A673 (cell line): Measurements from ENCODE around the gene SLC25A1.

Source experiments
- EZH2 ChIP-seq: fragments of 200-600 bp; sonication (generic); IDR thresholded peaks from 2 replicates; pipeline ENCODE4 v1.6.1; 2017; ENCODE audit warnings: borderline replicate concordance, low read depth, mild to moderate bottlenecking, mixed read lengths, antibody characterized with exemption, low read length; ENCODE audit not compliant: poor library complexity, severe bottlenecking
- TF ChIP-seq, protein P1 (sequence below): fragments of 300-800, 200-600 bp; sonication (generic); conservative IDR thresholded peaks from 2 replicates; pipeline ENCODE4 v1.5.1; 2017; ENCODE audit warnings: low read depth, mild to moderate bottlenecking, antibody characterized with exemption, low read length, moderate library complexity, mixed read lengths

DNA sequence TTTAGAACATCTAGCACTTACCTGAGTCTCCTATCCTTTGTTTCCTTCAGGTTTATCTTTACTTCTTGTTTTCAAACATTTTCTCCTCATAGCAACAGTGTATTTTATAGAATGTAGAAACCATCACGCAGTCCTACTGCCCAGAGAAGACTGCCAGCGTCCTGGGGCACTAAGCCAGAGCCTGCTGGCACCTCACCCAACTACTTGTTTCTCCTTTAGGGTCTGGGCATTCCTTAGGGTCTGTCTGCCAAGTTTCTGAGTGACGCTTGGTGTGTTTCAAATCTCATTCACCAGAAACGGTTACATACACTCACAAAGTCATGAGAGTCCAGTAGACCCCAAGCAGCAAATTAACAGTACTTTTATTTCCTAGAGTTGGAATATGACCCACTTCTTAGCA, 49.6 kb upstream of the SLC25A1 start:
- TF ChIP-seq EZH2: no peak
- TF ChIP-seq, protein P1, sequence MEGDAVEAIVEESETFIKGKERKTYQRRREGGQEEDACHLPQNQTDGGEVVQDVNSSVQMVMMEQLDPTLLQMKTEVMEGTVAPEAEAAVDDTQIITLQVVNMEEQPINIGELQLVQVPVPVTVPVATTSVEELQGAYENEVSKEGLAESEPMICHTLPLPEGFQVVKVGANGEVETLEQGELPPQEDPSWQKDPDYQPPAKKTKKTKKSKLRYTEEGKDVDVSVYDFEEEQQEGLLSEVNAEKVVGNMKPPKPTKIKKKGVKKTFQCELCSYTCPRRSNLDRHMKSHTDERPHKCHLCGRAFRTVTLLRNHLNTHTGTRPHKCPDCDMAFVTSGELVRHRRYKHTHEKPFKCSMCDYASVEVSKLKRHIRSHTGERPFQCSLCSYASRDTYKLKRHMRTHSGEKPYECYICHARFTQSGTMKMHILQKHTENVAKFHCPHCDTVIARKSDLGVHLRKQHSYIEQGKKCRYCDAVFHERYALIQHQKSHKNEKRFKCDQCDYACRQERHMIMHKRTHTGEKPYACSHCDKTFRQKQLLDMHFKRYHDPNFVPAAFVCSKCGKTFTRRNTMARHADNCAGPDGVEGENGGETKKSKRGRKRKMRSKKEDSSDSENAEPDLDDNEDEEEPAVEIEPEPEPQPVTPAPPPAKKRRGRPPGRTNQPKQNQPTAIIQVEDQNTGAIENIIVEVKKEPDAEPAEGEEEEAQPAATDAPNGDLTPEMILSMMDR: no peak
